ENCODE results near the gene SUPT4H1. TPM values are rescaled to one million over a fixed set of nuclear protein-coding genes. Genes with fewer than 3 reads are reported as not detected.

SUPT4H1 gene
- total RNA-seq, 3 donors from 2014 or later (not counting 1 experiment from before 2014, with no cell fraction given): 55.9 to 68.3 (median 68.1) TPM

DNA sequence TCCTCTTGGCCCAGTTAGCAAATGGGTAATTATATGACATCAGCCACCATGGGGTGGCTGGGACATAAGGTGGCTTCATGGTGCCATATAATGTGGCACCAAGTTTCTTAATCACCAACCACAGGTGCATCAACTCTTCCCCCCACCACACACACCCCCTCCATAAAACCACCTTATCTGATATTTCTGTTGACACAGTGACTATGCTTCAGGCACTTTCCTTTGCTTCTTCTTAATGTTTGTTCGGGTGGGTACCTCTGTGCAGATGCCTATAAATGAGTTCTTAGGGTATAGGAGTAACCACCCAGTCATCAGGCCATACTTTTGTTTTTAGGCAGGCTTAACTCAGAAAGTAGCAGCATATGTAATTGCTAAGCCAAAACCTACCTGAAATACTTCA, 35.8 kb upstream of the SUPT4H1 start:
- H3K27ac ChIP-seq (ENCODE audit: low read length): no peak overlapping the region
- H3K27me3 ChIP-seq (ENCODE audit: control insufficient read depth, insufficient read depth, low read length): no peaks in the 10 kb centered on the region
- peak in 1 of 3 donors; percentile 64 for ATAC-seq
- Mint-ChIP-seq H3K4me3 (no peak overlapping the region), H3K9me3 (no peaks in the 10 kb centered on the region), H3K36me3 (no peaks in the 10 kb centered on the region), H3K27me3 (ENCODE audit: low read depth in 2 of 2) (no peaks in the 10 kb centered on the region), H3K4me1 (peaks cover 16 to 23% of the 10 kb centered on the region in 2 donors), H3K27ac (no peak overlapping the region)
- TF ChIP-seq, protein P1, sequence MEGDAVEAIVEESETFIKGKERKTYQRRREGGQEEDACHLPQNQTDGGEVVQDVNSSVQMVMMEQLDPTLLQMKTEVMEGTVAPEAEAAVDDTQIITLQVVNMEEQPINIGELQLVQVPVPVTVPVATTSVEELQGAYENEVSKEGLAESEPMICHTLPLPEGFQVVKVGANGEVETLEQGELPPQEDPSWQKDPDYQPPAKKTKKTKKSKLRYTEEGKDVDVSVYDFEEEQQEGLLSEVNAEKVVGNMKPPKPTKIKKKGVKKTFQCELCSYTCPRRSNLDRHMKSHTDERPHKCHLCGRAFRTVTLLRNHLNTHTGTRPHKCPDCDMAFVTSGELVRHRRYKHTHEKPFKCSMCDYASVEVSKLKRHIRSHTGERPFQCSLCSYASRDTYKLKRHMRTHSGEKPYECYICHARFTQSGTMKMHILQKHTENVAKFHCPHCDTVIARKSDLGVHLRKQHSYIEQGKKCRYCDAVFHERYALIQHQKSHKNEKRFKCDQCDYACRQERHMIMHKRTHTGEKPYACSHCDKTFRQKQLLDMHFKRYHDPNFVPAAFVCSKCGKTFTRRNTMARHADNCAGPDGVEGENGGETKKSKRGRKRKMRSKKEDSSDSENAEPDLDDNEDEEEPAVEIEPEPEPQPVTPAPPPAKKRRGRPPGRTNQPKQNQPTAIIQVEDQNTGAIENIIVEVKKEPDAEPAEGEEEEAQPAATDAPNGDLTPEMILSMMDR (IDR thresholded peaks at IDR 0.05): no peak
- no peaks in the 10 kb centered on the region for H3K4me1 ChIP-seq (ENCODE audit: control insufficient read depth, insufficient read depth, low read length)
- no peaks in the 10 kb centered on the region for H3K9me3 ChIP-seq (ENCODE audit: control insufficient read depth, insufficient read depth, low read length)
- H3K4me3 ChIP-seq (ENCODE audit: low read length): no peak overlapping the region
- peak in 1 of 2 donors; percentile 26 for DNase-seq
- intact Hi-C loops (cut with micrococcal nuclease): no loop called here
- 50% methylated on average over 1 of the region's 1 CpG for WGBS (ENCODE audit: insufficient coverage)
- no peaks in the 10 kb centered on the region for H3K36me3 ChIP-seq (ENCODE audit: control insufficient read depth, insufficient read depth, low read length)

DNA sequence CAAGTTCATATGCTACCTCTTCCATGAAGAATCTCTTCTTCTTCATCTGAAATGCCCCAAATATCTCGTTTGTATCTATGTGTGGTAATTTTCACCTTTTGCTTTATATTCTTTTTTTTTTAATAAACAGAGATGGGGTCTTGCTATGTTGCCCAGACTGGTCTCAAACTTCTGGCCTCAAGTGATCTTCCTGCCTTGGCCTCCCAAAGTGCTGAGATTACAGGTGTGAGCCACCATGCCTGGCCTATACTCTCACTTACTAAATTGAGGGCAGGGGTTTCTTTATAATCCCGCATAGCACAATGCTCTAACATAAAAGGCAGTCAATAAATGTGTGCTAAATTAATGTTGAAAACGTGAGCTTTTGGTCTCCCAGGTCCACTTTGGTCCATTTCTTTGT, 34.7 kb upstream of the SUPT4H1 start:
- no peaks in the 10 kb centered on the region for H3K9me3 ChIP-seq (ENCODE audit: control insufficient read depth, insufficient read depth, low read length)
- H3K36me3 ChIP-seq (ENCODE audit: control insufficient read depth, insufficient read depth, low read length): no peaks in the 10 kb centered on the region
- no peaks in the 10 kb centered on the region for H3K36me3 Mint-ChIP-seq
- intact Hi-C loops (cut with micrococcal nuclease): no loop called here
- no peaks in the 10 kb centered on the region for H3K27me3 ChIP-seq (ENCODE audit: control insufficient read depth, insufficient read depth, low read length)
- no peaks in the 10 kb centered on the region for H3K9me3 Mint-ChIP-seq
- no peak overlapping the region for H3K4me3 ChIP-seq (ENCODE audit: low read length)
- ATAC-seq (no peak), DNase-seq (no peak)
- TF ChIP-seq, protein P1 (IDR thresholded peaks at IDR 0.05): no peak
- H3K27me3 Mint-ChIP-seq (ENCODE audit: low read depth in 2 of 2): no peaks in the 10 kb centered on the region
- 97% methylated on average over 2 of the region's 3 CpGs for WGBS (ENCODE audit: insufficient coverage)
- peaks cover 7% of the 10 kb centered on the region for H3K4me1 ChIP-seq (ENCODE audit: control insufficient read depth, insufficient read depth, low read length)
- no peak overlapping the region for H3K27ac ChIP-seq (ENCODE audit: low read length)
- no peak overlapping the region for H3K4me3 Mint-ChIP-seq
- H3K4me1 Mint-ChIP-seq: peaks cover 27 to 34% of the 10 kb centered on the region in 2 donors
- H3K27ac Mint-ChIP-seq: no peak overlapping the region

DNA sequence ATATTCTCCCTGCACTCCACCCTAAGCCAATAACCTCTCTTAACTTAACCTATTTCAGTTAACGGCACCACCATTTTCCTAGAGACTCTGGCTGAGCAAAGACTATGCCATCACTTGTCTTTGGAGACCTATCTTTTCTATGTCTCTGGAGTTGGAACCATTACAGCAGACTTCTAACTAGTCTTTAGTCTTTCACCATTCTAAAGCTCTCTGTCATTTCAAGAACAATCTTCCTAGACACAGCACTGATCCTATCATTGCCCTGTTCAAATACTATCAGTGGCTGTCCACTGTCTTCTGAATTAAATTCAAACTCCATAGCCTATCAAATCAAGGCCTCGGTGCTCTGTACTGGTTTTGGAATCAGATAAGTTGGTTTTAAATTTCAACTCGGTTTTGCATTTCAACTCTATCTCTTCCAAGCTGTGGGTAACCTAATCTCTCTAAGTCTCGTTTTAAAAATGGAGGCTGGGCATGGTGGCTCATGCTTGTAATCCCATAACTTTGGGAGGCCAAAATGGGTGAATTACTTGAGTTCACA, 33.4 kb upstream of the SUPT4H1 start:
- Histone ChIP-seq H3K27me3 (ENCODE audit: control insufficient read depth, insufficient read depth, low read length) (no peaks in the 10 kb centered on the region), H3K4me1 (ENCODE audit: control insufficient read depth, insufficient read depth, low read length) (peaks cover 20% of the 10 kb centered on the region), H3K4me3 (ENCODE audit: low read length) (no peak overlapping the region), H3K36me3 (ENCODE audit: control insufficient read depth, insufficient read depth, low read length) (no peaks in the 10 kb centered on the region), H3K27ac (ENCODE audit: low read length) (no peak overlapping the region), H3K9me3 (ENCODE audit: control insufficient read depth, insufficient read depth, low read length) (no peaks in the 10 kb centered on the region)
- no peak for ATAC-seq
- no peaks in the 10 kb centered on the region for H3K27me3 Mint-ChIP-seq (ENCODE audit: low read depth in 2 of 2)
- peak overlapping the region; percentile 10 for H3K4me3 Mint-ChIP-seq
- peaks cover 40 to 47% of the 10 kb centered on the region in 2 donors for H3K4me1 Mint-ChIP-seq
- TF ChIP-seq, protein P1 (IDR thresholded peaks at IDR 0.05): no peak
- peak overlapping the region; percentile 0 to 21 for H3K27ac Mint-ChIP-seq
- H3K9me3 Mint-ChIP-seq: no peaks in the 10 kb centered on the region
- DNase-seq: no peak
- WGBS (ENCODE audit: insufficient coverage): 78% methylated on average over 4 of the region's 4 CpGs
- no peaks in the 10 kb centered on the region for H3K36me3 Mint-ChIP-seq
- intact Hi-C loops (cut with micrococcal nuclease): no loop called here

DNA sequence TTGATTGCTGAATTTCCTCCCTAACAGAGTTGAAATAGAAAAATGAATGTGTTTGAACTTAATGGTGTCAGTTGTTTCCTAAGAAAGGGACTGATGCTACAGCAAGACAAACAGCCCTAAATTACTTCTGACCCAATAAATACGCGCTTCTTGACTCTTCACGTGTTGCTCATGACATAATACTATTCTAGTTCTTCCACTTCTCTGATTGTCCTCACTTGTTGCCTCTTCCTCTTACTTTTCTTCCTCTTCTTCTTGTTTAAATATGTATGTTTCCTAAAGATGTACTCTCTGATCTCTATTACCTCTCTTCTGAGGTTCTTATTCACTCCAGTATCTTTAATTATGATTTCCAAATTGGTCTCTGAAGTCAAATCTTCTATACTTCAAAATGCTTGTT, 32.9 kb upstream of the SUPT4H1 start:
- Histone ChIP-seq H3K27me3 (ENCODE audit: control insufficient read depth, insufficient read depth, low read length) (no peaks in the 10 kb centered on the region), H3K4me1 (ENCODE audit: control insufficient read depth, insufficient read depth, low read length) (peaks cover 25% of the 10 kb centered on the region), H3K27ac (ENCODE audit: low read length) (no peak overlapping the region), H3K9me3 (ENCODE audit: control insufficient read depth, insufficient read depth, low read length) (no peaks in the 10 kb centered on the region), H3K36me3 (ENCODE audit: control insufficient read depth, insufficient read depth, low read length) (no peaks in the 10 kb centered on the region), H3K4me3 (ENCODE audit: low read length) (no peak overlapping the region)
- H3K9me3 Mint-ChIP-seq: no peaks in the 10 kb centered on the region
- no peaks in the 10 kb centered on the region for H3K36me3 Mint-ChIP-seq
- peak overlapping the region; percentile 0 to 21 for H3K27ac Mint-ChIP-seq
- peak overlapping the region; percentile 10 for H3K4me3 Mint-ChIP-seq
- 94% methylated on average over 3 of the region's 3 CpGs for WGBS (ENCODE audit: insufficient coverage)
- DNase-seq (no peak), ATAC-seq (no peak)
- H3K4me1 Mint-ChIP-seq: peaks cover 45 to 52% of the 10 kb centered on the region in 2 donors
- TF ChIP-seq, protein P1 (IDR thresholded peaks at IDR 0.05): no peak
- no peaks in the 10 kb centered on the region for H3K27me3 Mint-ChIP-seq (ENCODE audit: low read depth in 2 of 2)
- intact Hi-C loops (cut with micrococcal nuclease): no loop called here
